Measurements from ENCODE around the gene C10orf90.

DNA sequence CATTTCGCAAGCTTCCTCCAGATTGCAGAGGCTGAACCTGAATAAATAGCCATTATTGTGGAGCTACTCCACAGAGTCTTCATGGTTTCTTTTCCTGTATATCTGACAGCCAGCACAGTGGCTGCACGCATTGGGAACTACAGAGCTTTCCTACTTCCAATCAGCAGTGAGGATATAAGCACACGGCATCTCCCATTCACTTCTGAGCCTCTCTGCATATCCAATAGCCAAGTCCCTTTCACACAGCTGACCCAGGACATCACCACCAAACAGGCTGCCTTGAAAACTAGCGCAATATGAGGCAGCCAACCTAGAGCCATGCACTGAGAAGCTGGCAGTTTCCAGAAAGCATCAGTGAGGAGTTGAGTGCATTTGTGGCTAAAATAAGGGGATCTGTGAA lies 11.6 kb downstream of the C10orf90 start:
- TF ChIP-seq, protein P1, sequence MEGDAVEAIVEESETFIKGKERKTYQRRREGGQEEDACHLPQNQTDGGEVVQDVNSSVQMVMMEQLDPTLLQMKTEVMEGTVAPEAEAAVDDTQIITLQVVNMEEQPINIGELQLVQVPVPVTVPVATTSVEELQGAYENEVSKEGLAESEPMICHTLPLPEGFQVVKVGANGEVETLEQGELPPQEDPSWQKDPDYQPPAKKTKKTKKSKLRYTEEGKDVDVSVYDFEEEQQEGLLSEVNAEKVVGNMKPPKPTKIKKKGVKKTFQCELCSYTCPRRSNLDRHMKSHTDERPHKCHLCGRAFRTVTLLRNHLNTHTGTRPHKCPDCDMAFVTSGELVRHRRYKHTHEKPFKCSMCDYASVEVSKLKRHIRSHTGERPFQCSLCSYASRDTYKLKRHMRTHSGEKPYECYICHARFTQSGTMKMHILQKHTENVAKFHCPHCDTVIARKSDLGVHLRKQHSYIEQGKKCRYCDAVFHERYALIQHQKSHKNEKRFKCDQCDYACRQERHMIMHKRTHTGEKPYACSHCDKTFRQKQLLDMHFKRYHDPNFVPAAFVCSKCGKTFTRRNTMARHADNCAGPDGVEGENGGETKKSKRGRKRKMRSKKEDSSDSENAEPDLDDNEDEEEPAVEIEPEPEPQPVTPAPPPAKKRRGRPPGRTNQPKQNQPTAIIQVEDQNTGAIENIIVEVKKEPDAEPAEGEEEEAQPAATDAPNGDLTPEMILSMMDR (IDR thresholded peaks at IDR 0.05; ENCODE audit: low read depth, low read length, missing input control): no peak
- no peak for TF ChIP-seq ZBTB33 (IDR thresholded peaks at IDR 0.05)
- no peak for TF ChIP-seq RAD21 (IDR thresholded peaks at IDR 0.05)
- TF ChIP-seq, protein P2, sequence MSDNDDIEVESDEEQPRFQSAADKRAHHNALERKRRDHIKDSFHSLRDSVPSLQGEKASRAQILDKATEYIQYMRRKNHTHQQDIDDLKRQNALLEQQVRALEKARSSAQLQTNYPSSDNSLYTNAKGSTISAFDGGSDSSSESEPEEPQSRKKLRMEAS (IDR thresholded peaks at IDR 0.05): no peak
- TF ChIP-seq RXRA (IDR thresholded peaks at IDR 0.05): no peak
- no peak for TF ChIP-seq YY1 (IDR thresholded peaks at IDR 0.05)
- no peak for TF ChIP-seq TAF1 (conservative IDR thresholded peaks at IDR 0.05)
- TF ChIP-seq REST (IDR thresholded peaks at IDR 0.05): no peak
- TF ChIP-seq, protein P3, sequence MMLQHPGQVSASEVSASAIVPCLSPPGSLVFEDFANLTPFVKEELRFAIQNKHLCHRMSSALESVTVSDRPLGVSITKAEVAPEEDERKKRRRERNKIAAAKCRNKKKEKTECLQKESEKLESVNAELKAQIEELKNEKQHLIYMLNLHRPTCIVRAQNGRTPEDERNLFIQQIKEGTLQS (IDR thresholded peaks at IDR 0.05): no peak
- TF ChIP-seq HNF4G (IDR thresholded peaks at IDR 0.05): no peak
- no peak for TF ChIP-seq JUND (IDR thresholded peaks at IDR 0.05)

All from liver (tissue), 3 donors.